Activated gamma-delta T cell treated with Interleukin-2 at 50 U/mL for 16 hours (primary cell): Measurements from ENCODE around the gene TBC1D16.

Source experiments
- DNase-seq: peaks from one replicate; pipeline ENCODE4 v3.0.0-alpha.2; 2020

The TBC1D16 gene

DNA sequence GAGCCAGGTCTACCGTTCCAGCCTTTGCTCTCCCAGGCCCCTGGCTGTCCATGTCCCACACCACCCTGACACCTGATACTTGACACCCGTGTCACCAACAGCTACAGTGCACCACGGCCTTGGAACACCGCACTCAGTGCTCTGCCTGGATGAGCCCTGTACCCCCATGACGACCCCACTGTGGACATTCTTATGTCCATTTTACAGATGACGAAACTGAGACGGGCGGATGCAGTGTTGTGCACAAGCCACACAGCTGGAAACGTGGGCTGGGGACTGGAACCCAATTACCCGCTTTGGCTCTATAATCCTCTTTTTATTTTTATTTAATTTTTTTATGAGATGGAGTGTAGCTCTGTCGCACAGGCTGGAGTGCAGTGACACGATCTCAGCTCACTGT is 112.9 kb downstream of the TBC1D16 start:
- no peak for DNase-seq

GRCh38 chr17:79922116-79922601 is 113.5 kb downstream of the TBC1D16 start:
- DNase-seq = no peak

DNA sequence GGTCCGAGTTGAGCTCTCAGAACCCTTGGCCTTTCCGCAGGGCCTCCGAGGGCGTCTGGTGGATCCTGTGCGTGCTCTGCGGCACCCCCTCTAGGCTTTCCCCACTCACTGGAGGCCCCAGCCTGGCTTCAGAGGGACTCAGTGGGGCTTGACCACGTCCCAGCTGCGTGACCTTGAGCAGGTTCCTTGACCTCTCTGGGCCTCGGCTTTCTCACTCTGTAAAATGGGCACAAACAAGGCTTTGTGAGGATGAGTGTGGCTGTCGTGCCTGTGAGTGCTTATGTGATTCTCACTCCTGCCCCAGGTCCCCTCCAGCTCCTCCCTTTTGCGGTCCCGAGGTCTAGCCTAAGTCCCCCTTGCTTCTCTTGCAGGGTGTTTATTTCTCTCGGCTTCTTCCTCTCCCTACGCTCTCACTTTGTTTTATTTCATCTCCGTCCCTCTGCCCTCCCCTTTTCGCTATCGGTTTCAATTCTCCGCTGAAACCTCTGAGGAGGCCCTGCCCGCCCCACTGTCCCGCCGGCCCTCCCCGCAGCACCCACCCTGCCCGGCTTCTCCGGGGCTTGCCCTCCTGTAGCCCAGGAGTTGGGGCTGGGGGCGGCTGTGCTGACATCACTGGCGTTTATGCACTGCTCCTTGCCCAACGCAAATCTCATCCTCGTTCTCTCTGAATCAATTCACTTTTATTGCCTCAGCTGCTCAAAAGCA is 114.1 kb downstream of the TBC1D16 start:
- DNase-seq = no peak

GRCh38 chr17:79920751-79921410 is 114.8 kb downstream of the TBC1D16 start:
- no peak for DNase-seq

- DNase-seq = no peak
Measured at GRCh38 chr17:79919862-79920720, 115.6 kb downstream of the TBC1D16 start.

GRCh38 chr17:79919164-79919585 is 116.5 kb downstream of the TBC1D16 start:
- no peak for DNase-seq

- DNase-seq = no peak
Measured at GRCh38 chr17:79918581-79919163, 117.0 kb downstream of the TBC1D16 start.

GRCh38 chr17:79917902-79918484 is 117.7 kb downstream of the TBC1D16 start:
- no peak for DNase-seq

DNA sequence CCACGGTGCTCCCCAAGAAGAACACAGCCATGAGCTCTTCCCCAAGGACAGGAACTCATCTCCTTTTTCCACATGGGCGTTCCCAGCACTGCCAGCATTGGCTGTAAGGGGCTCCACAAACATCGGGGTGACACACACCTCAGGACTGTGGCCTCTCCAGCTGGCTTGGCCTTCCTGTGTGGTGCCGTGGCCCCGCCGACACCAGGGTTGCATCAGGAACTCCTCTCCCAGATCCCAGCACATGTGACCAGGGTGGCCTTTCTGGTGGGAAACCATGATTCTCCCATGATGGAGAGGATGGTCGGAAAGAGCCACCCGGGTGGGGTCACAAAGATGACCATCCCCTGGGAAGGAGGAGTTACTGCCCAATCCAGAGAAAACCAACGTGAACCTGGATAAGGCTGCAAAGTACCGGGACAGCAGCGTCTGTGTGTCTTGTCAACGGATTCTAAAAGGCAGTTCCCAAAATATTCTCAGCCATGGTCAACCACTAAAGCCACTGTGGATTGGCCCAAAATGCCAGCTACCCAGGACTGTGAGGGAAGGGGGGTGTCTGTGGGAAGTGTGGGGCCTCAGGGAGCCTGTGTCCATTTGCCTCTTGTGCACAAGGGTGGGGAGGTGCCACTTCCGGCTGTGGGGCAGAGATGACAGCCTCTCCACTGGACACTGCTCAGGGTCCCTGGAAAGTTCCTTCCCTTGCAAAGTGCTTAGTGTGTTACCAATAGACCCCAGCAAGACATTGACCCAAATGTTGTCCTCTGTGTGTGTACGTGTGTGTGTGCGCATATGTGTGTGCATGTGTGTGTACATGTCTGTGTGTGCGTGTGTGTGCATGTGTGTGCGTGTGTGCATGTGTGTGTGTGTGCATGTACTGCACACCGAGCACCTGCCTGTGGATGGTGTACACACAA is 118.4 kb downstream of the TBC1D16 start:
- DNase-seq = no peak

DNA sequence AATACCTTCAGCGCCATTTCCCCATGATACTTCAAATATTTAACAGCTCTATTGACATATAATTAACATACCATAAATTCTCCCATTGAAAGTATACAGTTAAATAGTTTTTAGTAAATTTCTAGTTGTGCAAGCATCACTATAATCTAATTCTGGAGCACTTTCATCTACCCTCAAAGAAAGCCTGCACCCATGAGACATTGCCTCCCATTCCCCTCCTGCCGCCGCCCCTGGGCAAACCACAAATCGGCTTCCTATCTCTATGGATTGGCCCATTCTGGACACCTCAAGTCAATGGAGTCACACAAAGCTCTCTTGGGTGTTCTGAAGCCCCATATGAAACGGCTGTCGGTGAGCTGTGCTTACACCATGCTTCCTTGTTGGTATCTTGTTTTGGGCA is 119.2 kb downstream of the TBC1D16 start:
- DNase-seq = no peak

DNA sequence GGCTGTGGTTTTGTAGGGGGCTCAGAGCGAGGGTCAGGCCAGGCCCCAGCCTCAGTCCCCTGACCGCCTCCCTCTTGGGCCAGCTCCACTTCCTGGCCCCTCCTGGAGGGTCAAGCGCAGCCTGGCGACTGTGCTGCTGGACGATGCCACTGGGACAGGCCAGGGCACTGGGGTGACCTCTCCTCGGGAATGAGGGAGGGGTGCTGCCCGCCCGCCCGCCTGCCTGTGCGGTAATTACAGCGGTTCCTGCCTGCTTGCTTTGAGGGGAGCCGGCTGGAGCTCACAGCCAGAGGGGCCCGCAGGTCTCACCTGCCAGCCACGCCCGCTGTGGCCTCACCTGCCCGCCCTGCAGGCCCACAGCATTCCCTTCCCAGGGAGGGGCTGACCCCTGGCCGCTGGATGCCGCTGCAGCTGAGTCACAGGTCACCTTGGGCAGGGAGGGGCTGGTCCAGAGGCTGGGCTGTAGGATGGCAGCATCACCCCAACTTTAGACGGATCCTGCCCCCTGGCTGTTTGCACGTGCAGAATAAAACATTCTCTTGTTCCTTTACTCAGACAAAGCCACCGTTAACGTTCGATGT is 119.7 kb downstream of the TBC1D16 start:
- DNase-seq = no peak

DNA sequence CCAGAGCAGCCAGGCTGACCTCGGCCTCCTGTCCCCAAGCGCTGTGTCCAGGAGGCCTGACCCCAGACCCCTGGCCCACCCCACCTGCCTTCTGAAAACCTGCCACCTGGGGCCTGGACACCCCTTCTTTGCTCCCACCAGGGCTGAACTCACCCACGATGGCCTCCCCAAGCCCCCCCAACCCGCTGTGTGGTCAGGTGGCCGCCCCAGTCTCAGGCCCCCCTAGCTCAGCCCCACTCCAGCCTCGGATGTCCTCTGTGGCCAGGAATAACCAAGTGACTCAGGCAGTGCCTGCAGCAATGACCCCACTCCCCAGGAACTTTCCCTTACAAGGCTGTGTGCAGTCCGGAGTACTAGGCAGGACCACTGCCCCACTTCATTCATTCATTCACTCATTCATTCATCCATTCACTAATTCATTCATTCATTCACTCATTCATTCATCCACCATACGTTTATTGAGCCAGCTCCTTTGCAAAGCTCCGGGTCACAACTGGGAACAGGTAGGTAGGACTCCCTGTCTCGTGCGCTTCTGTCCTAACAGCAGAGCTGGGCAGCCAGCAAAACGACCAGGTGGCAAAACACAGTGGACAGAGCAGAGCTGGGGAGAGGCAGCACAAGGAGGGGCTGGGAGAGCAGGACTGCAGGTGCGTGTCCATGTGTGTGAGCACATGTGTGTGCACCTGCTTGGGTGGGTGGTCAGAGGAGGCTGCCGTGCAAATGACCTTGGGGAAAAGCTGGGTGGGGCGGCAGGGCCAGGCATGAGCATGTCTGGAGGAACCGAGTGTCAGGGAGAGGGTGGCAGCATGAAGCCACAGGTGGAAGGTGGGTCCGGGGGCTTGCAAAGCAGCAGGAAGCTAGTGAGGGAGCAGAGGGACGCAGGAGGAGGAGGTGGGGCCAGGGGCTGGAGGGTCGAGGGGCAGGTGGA is 120.6 kb downstream of the TBC1D16 start:
- no peak for DNase-seq

DNA sequence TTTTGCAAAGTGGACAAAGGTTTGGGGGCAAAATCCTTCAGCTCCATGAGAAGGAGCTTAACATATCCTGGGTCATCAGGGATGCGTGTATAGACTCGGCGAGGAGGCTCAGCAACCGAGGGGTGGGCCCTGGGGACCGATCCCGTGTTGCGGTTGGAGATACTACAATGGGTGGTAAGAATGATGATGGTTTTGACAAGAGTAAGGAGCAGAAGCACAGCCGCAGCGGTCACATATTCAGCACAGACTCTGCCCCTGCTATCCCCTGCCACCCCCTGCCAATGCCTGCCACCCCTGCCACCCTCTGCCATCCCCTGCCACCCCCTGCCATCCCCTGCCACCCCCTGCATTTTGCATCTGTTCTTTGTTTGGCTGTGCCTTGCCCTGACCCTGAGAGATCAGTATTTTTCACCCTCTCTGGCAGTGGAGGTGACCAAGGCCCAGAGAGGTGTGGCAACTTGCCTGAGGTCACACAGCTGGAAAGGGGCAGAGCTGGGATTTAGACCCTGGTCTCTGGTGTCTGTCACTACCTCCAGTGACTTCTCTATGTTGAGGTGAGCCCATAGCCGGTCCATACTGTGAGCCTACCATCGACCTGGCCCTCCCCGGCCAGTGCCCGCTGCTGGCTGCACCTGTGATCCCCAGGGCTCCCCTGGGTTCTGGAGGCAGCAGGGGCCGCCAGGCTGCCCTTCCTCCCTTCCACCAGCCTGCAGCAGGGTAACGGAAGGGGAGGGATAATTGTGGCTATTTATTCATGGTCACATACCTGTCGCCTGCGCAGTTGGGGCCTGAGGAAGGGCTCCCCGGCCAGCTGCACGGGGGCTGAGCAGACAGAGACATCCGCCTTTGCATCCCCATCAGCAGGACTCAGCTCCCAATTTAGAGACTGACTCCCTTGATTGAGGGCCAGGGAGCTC is 121.5 kb downstream of the TBC1D16 start:
- DNase-seq = no peak

GRCh38 chr17:79913451-79913850 is 122.2 kb downstream of the TBC1D16 start:
- DNase-seq = no peak

GRCh38 chr17:79912552-79913330 is 122.9 kb downstream of the TBC1D16 start:
- no peak for DNase-seq

DNA sequence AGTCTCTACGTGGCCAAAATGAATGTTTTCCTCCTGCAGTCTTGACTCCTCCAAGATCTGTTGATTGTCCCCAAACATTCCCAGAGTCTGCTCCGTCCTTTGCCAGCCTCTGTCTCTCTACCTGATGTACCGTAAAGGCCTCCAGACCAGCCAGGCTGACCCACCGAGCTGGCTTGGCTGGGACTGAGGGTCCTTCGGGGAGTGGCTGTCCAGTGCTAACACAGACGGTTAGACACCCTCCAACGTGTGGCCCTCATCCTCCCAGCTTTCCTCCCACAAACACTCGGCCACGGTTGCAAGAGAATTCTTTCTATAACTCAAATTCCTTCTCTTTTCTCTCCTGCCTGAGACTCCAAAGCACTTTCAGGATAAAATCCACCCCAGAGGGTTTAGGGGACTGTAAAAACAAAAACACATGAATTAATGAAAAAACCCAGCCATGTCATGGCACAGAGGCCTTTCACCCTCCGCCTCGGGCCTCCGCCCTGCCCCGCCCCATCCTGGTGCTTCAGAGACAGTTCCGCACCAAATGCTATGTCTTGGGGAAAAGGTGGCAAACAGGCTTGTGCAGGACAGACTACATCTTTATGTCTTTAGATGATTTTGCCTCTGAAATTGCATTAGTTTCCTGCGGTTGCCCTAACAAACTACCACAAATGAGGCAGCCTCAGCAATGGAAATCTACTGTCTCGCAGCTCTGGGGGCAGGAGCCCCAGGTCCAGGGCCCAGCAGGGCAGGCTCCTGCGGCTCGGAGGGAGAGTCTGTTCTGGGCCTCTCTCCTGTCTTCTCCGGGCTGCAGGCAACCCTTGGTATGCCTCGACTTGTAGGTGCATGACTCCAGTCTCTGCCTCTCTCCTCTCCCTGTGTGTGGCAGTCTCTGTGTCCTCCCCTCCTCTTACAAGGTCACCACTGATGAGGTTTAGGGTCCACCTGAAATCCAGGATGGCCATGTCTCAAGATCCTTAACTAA is 124.0 kb downstream of the TBC1D16 start:
- DNase-seq = no peak

DNA sequence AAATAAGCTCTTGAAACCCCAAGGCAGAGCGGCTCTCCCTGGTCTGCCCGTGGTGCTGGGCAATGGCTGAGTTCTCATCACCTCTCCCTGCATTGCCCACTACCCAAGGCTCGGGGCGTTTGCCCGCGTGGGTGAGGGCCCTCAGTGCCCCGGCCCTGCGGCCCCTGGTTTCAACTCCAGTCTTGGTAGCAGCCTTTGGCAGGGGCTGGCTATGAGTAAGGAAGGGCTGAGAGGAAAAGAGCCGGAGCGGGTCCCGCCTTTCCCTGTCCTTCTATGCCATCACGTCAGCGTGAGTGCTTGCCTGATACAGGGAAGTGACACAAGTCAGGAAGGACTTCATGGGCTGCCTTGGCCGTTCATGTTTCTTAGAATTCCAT is 124.7 kb downstream of the TBC1D16 start:
- no peak for DNase-seq
